ENCODE data around the gene IL4R.
"Not testable (repeated sequence)": the region's sequence is repeated elsewhere in the genome, so short reads cannot be mapped to it uniquely, and the experiment has no call there.

Gene IL4R

GRCh38 chr16:27385398-27385797, 71.6 kb downstream of the IL4R start:
- no peak for DNase-seq

GRCh38 chr16:27386674-27387073, 72.9 kb downstream of the IL4R start:
- no peak for DNase-seq

GRCh38 chr16:27387724-27388123, 74.0 kb downstream of the IL4R start:
- DNase-seq = no peak

GRCh38 chr16:27389272-27389961, 75.6 kb downstream of the IL4R start:
- DNase-seq = no peak

- no peak for DNase-seq
Measured at GRCh38 chr16:27390151-27390550, 76.4 kb downstream of the IL4R start.

GRCh38 chr16:27392671-27393070, 78.9 kb downstream of the IL4R start:
- no peak for DNase-seq

GRCh38 chr16:27394516-27394915, 80.7 kb downstream of the IL4R start:
- no peak for DNase-seq

- not testable (repeated sequence) for DNase-seq
Measured at GRCh38 chr16:27398341-27398893, 84.6 kb downstream of the IL4R start.

- DNase-seq = no peak
Measured at GRCh38 chr16:27398894-27399853, 85.4 kb downstream of the IL4R start.

- DNase-seq = no peak
Measured at GRCh38 chr16:27399969-27400368, 86.2 kb downstream of the IL4R start.

GRCh38 chr16:27400751-27401620, 87.2 kb downstream of the IL4R start:
- no peak for DNase-seq

- DNase-seq = no peak
Measured at GRCh38 chr16:27401768-27402568, 88.2 kb downstream of the IL4R start, which contains the start of gene IL21R. Gene IL21R (plus strand): TSS chr16:27402174. CDS start chr16:27430072, 27,898 bp downstream.

- DNase-seq = no peak
Measured at GRCh38 chr16:27402569-27402963, 88.8 kb downstream of the IL4R start.

- DNase-seq = no peak
Measured at GRCh38 chr16:27402964-27403600, 89.3 kb downstream of the IL4R start.

- no peak for DNase-seq
Measured at GRCh38 chr16:27403601-27403992, 89.8 kb downstream of the IL4R start.

- no peak for DNase-seq
Measured at GRCh38 chr16:27404163-27404823, 90.5 kb downstream of the IL4R start.

GRCh38 chr16:27405546-27406451, 92.0 kb downstream of the IL4R start:
- DNase-seq = no peak

GRCh38 chr16:27406511-27407128, 92.8 kb downstream of the IL4R start:
- no peak for DNase-seq

- DNase-seq = no peak
Measured at GRCh38 chr16:27407133-27407532, 93.4 kb downstream of the IL4R start.

All from NCI-H1436 (cell line).